CD14-positive monocyte (primary cell): Measurements from ENCODE around the gene WDR86. TPM values are rescaled to one million over a fixed set of nuclear protein-coding genes. Genes with fewer than 3 reads are reported as not detected.

Experiments
- DNase-seq, 3 donors: peaks; one replicate each; pipeline ENCODE4 v3.0.0-alpha.2; 2011 to 2022
- H2AFZ ChIP-seq: 2 replicates; pipeline ENCODE4 v1.6.0; 2012; ENCODE audit warnings: mild to moderate bottlenecking, low read depth, low read length, inconsistent platforms; ENCODE audit not compliant: insufficient read depth, poor library complexity, severe bottlenecking
- H3K27ac ChIP-seq, 2 donors: 1 replicate in 1 of 2; 2 replicates in 1 of 2; pipeline ENCODE4 v1.5.1; 2012 to 2013; ENCODE audit warnings: low read length in 2 of 2, control low read depth in 1 of 2, inconsistent platforms in 1 of 2, low read depth in 1 of 2, mild to moderate bottlenecking in 1 of 2
- H3K27me3 ChIP-seq, 2 donors: one replicate each; pipeline versions ENCODE4 v1.6.0 to v1.6.1; 2011 to 2013; ENCODE audit warnings: low read length in 2 of 2; ENCODE audit not compliant: control insufficient read depth in 2 of 2, insufficient read depth in 2 of 2
- H3K36me3 ChIP-seq, 2 donors: replicated peaks in 1 of 2; 1 replicate in 1 of 2; 2 replicates in 1 of 2; pipeline versions ENCODE4 v1.5.1 to v1.6.1; 2012 to 2013; ENCODE audit warnings: low read length in 2 of 2, control low read depth in 1 of 2, inconsistent platforms in 1 of 2, mild to moderate bottlenecking in 1 of 2; ENCODE audit not compliant: insufficient read depth in 2 of 2, control insufficient read depth in 1 of 2
- H3K4me1 ChIP-seq, 2 donors: 1 replicate in 1 of 2; 2 replicates in 1 of 2; pipeline versions ENCODE4 v1.5.1 to v1.6.1; 2012 to 2013; ENCODE audit warnings: low read length in 2 of 2, control low read depth in 1 of 2, inconsistent platforms in 1 of 2, mild to moderate bottlenecking in 1 of 2, moderate library complexity in 1 of 2; ENCODE audit not compliant: insufficient read depth in 2 of 2, control insufficient read depth in 1 of 2
- H3K4me2 ChIP-seq: replicated peaks from 2 replicates; pipeline ENCODE3; 2012; ENCODE audit warnings: low read length, moderate library complexity, mild to moderate bottlenecking; ENCODE audit not compliant: poor library complexity, severe bottlenecking; ENCODE audit errors: extremely low read depth
- H3K4me3 ChIP-seq, 3 experiments: fragments of 200-600 bp in 1 of 3; sonication (generic) in 1 of 3; replicated peaks in 1 of 3; 1 replicate in 2 of 3; 2 replicates in 1 of 3; pipeline ENCODE4 v1.5.1; 2011 to 2013; ENCODE audit warnings: low read length in 3 of 3, mild to moderate bottlenecking in 3 of 3, control low read depth in 2 of 3, low read depth in 2 of 3, inconsistent platforms in 1 of 3, moderate library complexity in 1 of 3
- H3K79me2 ChIP-seq: 2 replicates; pipeline ENCODE4 v1.6.0; 2012; ENCODE audit warnings: mild to moderate bottlenecking, control low read depth, inconsistent platforms, low read length, moderate library complexity; ENCODE audit not compliant: insufficient read depth
- H3K9ac ChIP-seq: 2 replicates; pipeline ENCODE4 v1.6.0; 2017; ENCODE audit warnings: low read length, mild to moderate bottlenecking; ENCODE audit not compliant: insufficient read depth, poor library complexity, severe bottlenecking
- H3K9me3 ChIP-seq, 2 donors: replicated peaks in 1 of 2; 1 replicate in 1 of 2; 2 replicates in 1 of 2; pipeline versions ENCODE4 v1.5.1 to v1.6.1; 2012 to 2013; ENCODE audit warnings: low read length in 2 of 2, control low read depth in 1 of 2; ENCODE audit not compliant: control insufficient read depth in 1 of 2, insufficient read depth in 1 of 2
- H4K20me1 ChIP-seq: 2 replicates; pipeline ENCODE4 v1.6.0; 2012; ENCODE audit warnings: mild to moderate bottlenecking, low read length, control low read depth, moderate library complexity; ENCODE audit not compliant: insufficient read depth
- H3K27ac Mint-ChIP-seq, 7 donors: one replicate each; pipeline ENCODE4 v1.8.0; 2020; ENCODE audit warnings: mild to moderate bottlenecking in 7 of 7, mixed read lengths in 7 of 7, moderate library complexity in 6 of 7, inconsistent platforms in 2 of 7
- H3K27me3 Mint-ChIP-seq, 3 donors: one replicate each; pipeline ENCODE4 v1.8.0; 2021 to 2022; ENCODE audit warnings: low read depth in 3 of 3, mild to moderate bottlenecking in 3 of 3, mixed read lengths in 3 of 3, moderate library complexity in 3 of 3, inconsistent platforms in 1 of 3
- H3K36me3 Mint-ChIP-seq, 2 donors: one replicate each; pipeline ENCODE4 v1.8.0; 2020; ENCODE audit warnings: mixed read lengths in 2 of 2, inconsistent platforms in 1 of 2, mild to moderate bottlenecking in 1 of 2
- H3K4me1 Mint-ChIP-seq: one replicate; pipeline ENCODE4 v1.8.0; 2020; ENCODE audit warnings: mild to moderate bottlenecking, mixed read lengths
- H3K4me3 Mint-ChIP-seq, 2 donors: one replicate each; pipeline ENCODE4 v1.8.0; 2020; ENCODE audit warnings: mild to moderate bottlenecking in 2 of 2, mixed read lengths in 2 of 2, moderate library complexity in 1 of 2
- H3K9me3 Mint-ChIP-seq, 7 donors: one replicate each; pipeline ENCODE4 v1.8.0; 2020 to 2022; ENCODE audit warnings: mixed read lengths in 7 of 7, mild to moderate bottlenecking in 6 of 7, moderate library complexity in 6 of 7, inconsistent platforms in 2 of 7
- CTCF ChIP-seq: fragments of 200-600 bp; IDR thresholded peaks from one replicate; pipeline ENCODE4 v1.8.0; 2022; ENCODE audit warnings: antibody characterized with exemption, mild to moderate bottlenecking
- WGBS: methylation state at CpG from one replicate; pipeline ENCODE4 v1.1.5; 2013; ENCODE audit warnings: missing lambda C conversion rate; ENCODE audit not compliant: insufficient coverage; 5-methylcytosine and 5-hydroxymethylcytosine counted together
- intact Hi-C, 2 donors: fragments of 100-400 bp; cut with micrococcal nuclease; formaldehyde crosslinking; loops; one replicate each; pipeline versions ENCODE4 v1.15.0 to v1.15.1; 2023
- polyA plus RNA-seq, 3 donors: library from polyadenylated mRNA; depleted of rRNA in 1 of 3; unstranded in 2 of 3; stranded (reverse) in 1 of 3; fragments of 300-500 nt in 2 of 3; fragments of >200 nt in 1 of 3; fragmentation: Illumina TruSeq in 2 of 3; gene quantifications; 1 replicate in 2 of 3; 2 replicates in 1 of 3; pipeline ENCODE4 v1.2.3, GENCODE V29; 2012 to 2021

The WDR86 gene
- polyA plus RNA-seq, 3 donors: 0.11 to 0.30 (median 0.24) TPM

GRCh38 chr7:151380199-151381097 is 29.4 kb downstream of the WDR86 start:
- 63% methylated on average over 26 of the region's 32 CpGs for WGBS
- Histone ChIP-seq H2AFZ (peak overlapping the region; percentile 65), H3K36me3 (peaks cover 28 to 35% of the 10 kb centered on the region in 2 donors), H3K27me3 (peaks cover 12 to 37% of the 10 kb centered on the region in 2 donors), H3K4me2 (peak overlapping the region; percentile 79), H3K27ac (no peak overlapping the region), H3K9me3 (peaks cover 0 to 9% of the 10 kb centered on the region in 2 donors), H3K79me2 (no peaks in the 10 kb centered on the region), H3K4me1 (peaks cover 15 to 22% of the 10 kb centered on the region in 2 donors), H3K9ac (peak overlapping the region; percentile 29), H3K4me3 (peak overlapping the region in 2 of 3 experiments; percentile 1 to 66), H4K20me1 (no peaks in the 10 kb centered on the region)
- no peak for DNase-seq
- H3K36me3 Mint-ChIP-seq: peaks cover 38 to 43% of the 10 kb centered on the region in 2 donors
- H3K27ac Mint-ChIP-seq: no peak overlapping the region
- H3K4me3 Mint-ChIP-seq: peak overlapping the region; percentile 63 to 81
- peaks cover 11% of the 10 kb centered on the region for H3K4me1 Mint-ChIP-seq
- intact Hi-C loops: loop anchor here in 1 of 2 donors (5.0 kb wide), 1 partner anchor 72 kb away; no protein-coding TSS in a partner anchor
- H3K9me3 Mint-ChIP-seq: peaks cover 0 to 12% (median 3%) of the 10 kb centered on the region in 7 donors
- peaks cover 36 to 47% (median 41%) of the 10 kb centered on the region in 3 donors for H3K27me3 Mint-ChIP-seq
- no peak for TF ChIP-seq CTCF

- Histone ChIP-seq H3K9ac (no peak overlapping the region), H2AFZ (no peak overlapping the region), H3K4me2 (no peak overlapping the region), H3K4me3 (no peak overlapping the region), H4K20me1 (no peaks in the 10 kb centered on the region), H3K9me3 (peaks cover 0 to 9% of the 10 kb centered on the region in 2 donors), H3K27me3 (peaks cover 12 to 37% of the 10 kb centered on the region in 2 donors), H3K36me3 (peaks cover 30 to 41% of the 10 kb centered on the region in 2 donors), H3K4me1 (peaks cover 15 to 22% of the 10 kb centered on the region in 2 donors), H3K27ac (no peak overlapping the region), H3K79me2 (no peaks in the 10 kb centered on the region)
- peaks cover 11% of the 10 kb centered on the region for H3K4me1 Mint-ChIP-seq
- intact Hi-C loops: loop anchor here in 1 of 2 donors (5.0 kb wide), 1 partner anchor 73 kb away; no protein-coding TSS in a partner anchor
- H3K9me3 Mint-ChIP-seq: peaks cover 0 to 12% (median 3%) of the 10 kb centered on the region in 7 donors
- DNase-seq: no peak
- no peak for TF ChIP-seq CTCF
- H3K27me3 Mint-ChIP-seq: peaks cover 33 to 44% (median 37%) of the 10 kb centered on the region in 3 donors
- 96% methylated on average over 24 of the region's 25 CpGs for WGBS
- peak overlapping the region in 1 of 2 donors; percentile 15 for H3K4me3 Mint-ChIP-seq
- peak overlapping the region in 1 of 7 donors; percentile 16 for H3K27ac Mint-ChIP-seq
- H3K36me3 Mint-ChIP-seq: peaks cover 45 to 51% of the 10 kb centered on the region in 2 donors
These were observed 30.2 kb downstream of the WDR86 start for GRCh38 chr7:151379534-151380198.
